H1 (cell line): Measurements from ENCODE around the gene MCOLN3. TPM values are rescaled to one million over a fixed set of nuclear protein-coding genes. Genes with fewer than 3 reads are reported as not detected.

Source experiments
- CTCF ChIA-PET: fragments of 300-600 bp; sonication (Branson Sonifier 250); formaldehyde crosslinking; loops from one replicate; lab custom pipeline; 2021; ENCODE audit not compliant: partially characterized antibody; lab: Charles Lee
- POLR2A ChIA-PET: fragments of 300-600 bp; sonication (Branson Sonifier 250); formaldehyde crosslinking; loops from one replicate; lab custom pipeline; 2021; ENCODE audit warnings: inconsistent platforms; ENCODE audit not compliant: partially characterized antibody; lab: Charles Lee
- DNase-seq, 2 experiments: peaks; one replicate each; pipeline versions ENCODE4 v3.0.0 to v3.0.0-alpha.2; 2010 to 2022; ENCODE audit warnings: low spot score in 2 of 2, low read depth in 1 of 2, mixed read lengths in 1 of 2
- FAIRE-seq: peaks from 2 replicates; lab custom pipeline; 2011; peaks lifted over from hg19 to GRCh38; lab: Jason Lieb, UNC
- H2AFZ ChIP-seq: 2 replicates; pipeline ENCODE4 v1.8.1; 2012; ENCODE audit warnings: low read length, inconsistent platforms
- H2AK5ac ChIP-seq: 2 replicates; pipeline ENCODE4 v1.6.1; 2013; ENCODE audit warnings: low read depth, low read length
- H2BK120ac ChIP-seq: replicated peaks from 2 replicates; pipeline ENCODE3; 2013; ENCODE audit warnings: low read depth, low read length, inconsistent platforms
- H2BK12ac ChIP-seq: 2 replicates; pipeline ENCODE4 v1.6.1; 2013; ENCODE audit warnings: low read depth, low read length
- H2BK15ac ChIP-seq: 2 replicates; pipeline ENCODE4 v1.6.1; 2013; ENCODE audit warnings: low read length
- H2BK20ac ChIP-seq: 2 replicates; pipeline ENCODE4 v1.6.1; 2013; ENCODE audit warnings: low read length
- H2BK5ac ChIP-seq: 2 replicates; pipeline ENCODE4 v1.6.1; 2013; ENCODE audit warnings: low read depth, low read length
- H3K14ac ChIP-seq: 2 replicates; pipeline ENCODE4 v1.6.1; 2013; ENCODE audit warnings: inconsistent platforms; ENCODE audit not compliant: insufficient read length
- H3K18ac ChIP-seq: 2 replicates; pipeline ENCODE4 v1.6.1; 2013; ENCODE audit warnings: low read length; ENCODE audit errors: extremely low read depth
- H3K23ac ChIP-seq: 2 replicates; pipeline ENCODE4 v1.6.1; 2013; ENCODE audit warnings: inconsistent platforms; ENCODE audit not compliant: insufficient read length
- H3K23me2 ChIP-seq: 2 replicates; pipeline ENCODE4 v1.6.1; 2013; ENCODE audit warnings: low read depth, low read length
- H3K27ac ChIP-seq: 2 replicates; pipeline ENCODE4 v1.6.1; 2011; ENCODE audit warnings: low read depth, low read length, inconsistent platforms
- H3K27me3 ChIP-seq, 4 experiments: replicated peaks in 1 of 4; 1 replicate in 1 of 4; 2 replicates in 3 of 4; pipeline versions ENCODE4 v1.6.1 to v1.8.1; 2011 to 2013; ENCODE audit warnings: low read length in 3 of 4, mild to moderate bottlenecking in 3 of 4, inconsistent platforms in 2 of 4, mixed read lengths in 2 of 4, moderate library complexity in 1 of 4; ENCODE audit not compliant: control insufficient read depth in 3 of 4, insufficient read depth in 3 of 4; ENCODE audit errors: extremely low read depth in 1 of 4
- H3K36me3 ChIP-seq, 4 experiments: 2 replicates each; pipeline versions ENCODE4 v1.6.1 to v1.8.1; 2011 to 2013; ENCODE audit warnings: mild to moderate bottlenecking in 4 of 4, low read length in 3 of 4, moderate library complexity in 2 of 4, control low read depth in 1 of 4, inconsistent platforms in 1 of 4; ENCODE audit not compliant: insufficient read depth in 4 of 4, control insufficient read depth in 2 of 4
- H3K4ac ChIP-seq: replicated peaks from 2 replicates; pipeline ENCODE3; 2013; ENCODE audit warnings: low read length, low read depth, mixed read lengths, inconsistent platforms; ENCODE audit not compliant: insufficient read length
- H3K4me1 ChIP-seq, 4 experiments: replicated peaks in 1 of 4; 1 replicate in 1 of 4; 2 replicates in 3 of 4; pipeline versions ENCODE4 v1.6.1 to v1.8.1; 2011 to 2013; ENCODE audit warnings: low read length in 3 of 4, inconsistent platforms in 2 of 4, mixed read lengths in 1 of 4; ENCODE audit not compliant: insufficient read depth in 4 of 4, control insufficient read depth in 3 of 4
- H3K4me2 ChIP-seq, 2 experiments: 2 replicates each; pipeline versions ENCODE4 v1.6.1 to v1.8.1; 2011 to 2013; ENCODE audit warnings: low read depth in 2 of 2, low read length in 2 of 2, control low read depth in 1 of 2, inconsistent platforms in 1 of 2, mild to moderate bottlenecking in 1 of 2; ENCODE audit not compliant: insufficient read depth in 1 of 2
- H3K4me3 ChIP-seq, 4 experiments: fragments of 200-600, 300-600 bp in 1 of 4; sonication (generic), shearing (Covaris generic), sonication (Bioruptor Twin) in 1 of 4; 2 replicates each; pipeline versions ENCODE4 v1.5.1 to v1.8.1; 2011 to 2016; ENCODE audit warnings: low read length in 4 of 4, low read depth in 3 of 4, control low read depth in 2 of 4, inconsistent platforms in 2 of 4, mild to moderate bottlenecking in 2 of 4, mixed read lengths in 1 of 4, moderate library complexity in 1 of 4; ENCODE audit not compliant: insufficient read depth in 2 of 4; ENCODE audit errors: extremely low read depth in 1 of 4
- H3K56ac ChIP-seq: replicated peaks from 2 replicates; pipeline ENCODE3; 2013; ENCODE audit warnings: low read depth, mild to moderate bottlenecking, mixed read lengths, low read length, inconsistent platforms; ENCODE audit not compliant: insufficient read length
- H3K79me1 ChIP-seq: 2 replicates; pipeline ENCODE4 v1.6.1; 2013; ENCODE audit warnings: low read depth, low read length, control low read depth
- H3K79me2 ChIP-seq, 2 experiments: 2 replicates each; pipeline versions ENCODE4 v1.6.1 to v1.8.1; 2012 to 2013; ENCODE audit warnings: low read length in 2 of 2, mild to moderate bottlenecking in 2 of 2, inconsistent platforms in 1 of 2; ENCODE audit not compliant: insufficient read depth in 2 of 2, control insufficient read depth in 1 of 2
- H3K9ac ChIP-seq, 4 experiments: replicated peaks in 1 of 4; 1 replicate in 1 of 4; 2 replicates in 3 of 4; pipeline versions ENCODE4 v1.6.1 to v1.8.1; 2011 to 2013; ENCODE audit warnings: low read depth in 3 of 4, low read length in 3 of 4, control low read depth in 2 of 4, mild to moderate bottlenecking in 2 of 4, moderate library complexity in 2 of 4, inconsistent platforms in 1 of 4; ENCODE audit errors: extremely low read depth in 1 of 4
- H3K9me3 ChIP-seq, 2 experiments: 2 replicates each; pipeline versions ENCODE4 v1.6.1 to v1.8.1; 2012 to 2013; ENCODE audit warnings: mild to moderate bottlenecking in 2 of 2, moderate library complexity in 2 of 2, control low read depth in 1 of 2, inconsistent platforms in 1 of 2, low read depth in 1 of 2, low read length in 1 of 2, mixed read lengths in 1 of 2; ENCODE audit not compliant: insufficient read depth in 2 of 2
- H4K20me1 ChIP-seq, 2 experiments: replicated peaks in 1 of 2; 2 replicates each; pipeline versions ENCODE3 to v1.8.1; 2011 to 2013; ENCODE audit warnings: inconsistent platforms in 2 of 2, low read length in 2 of 2, mild to moderate bottlenecking in 1 of 2; ENCODE audit not compliant: insufficient read depth in 2 of 2, control insufficient read depth in 1 of 2
- H4K5ac ChIP-seq: 2 replicates; pipeline ENCODE4 v1.6.1; 2013; ENCODE audit warnings: low read length, low read depth, mixed read lengths, inconsistent platforms; ENCODE audit not compliant: insufficient read length
- H4K8ac ChIP-seq: 2 replicates; pipeline ENCODE4 v1.8.0; 2013; ENCODE audit warnings: mild to moderate bottlenecking, moderate library complexity, low read length, inconsistent platforms; ENCODE audit not compliant: insufficient read depth; ENCODE audit errors: extremely low read depth
- H4K91ac ChIP-seq: replicated peaks from 2 replicates; pipeline ENCODE3; 2013; ENCODE audit warnings: low read length, mixed read lengths, inconsistent platforms; ENCODE audit not compliant: insufficient read length
- CBX5 ChIP-seq: fragments of 300-800, 300-1000 bp; sonication (generic); IDR thresholded peaks from 2 replicates; pipeline ENCODE4 v1.7.1; 2016; ENCODE audit warnings: antibody characterized with exemption, low read length, low read depth
- RXRA ChIP-seq: IDR thresholded peaks from 2 replicates; pipeline ENCODE4 v1.6.1; 2011; ENCODE audit warnings: low read depth, mild to moderate bottlenecking, low read length, moderate library complexity; ENCODE audit not compliant: insufficient read depth
- WGBS, 2 experiments: shearing (Covaris generic) in 1 of 2; methylation state at CpG; one replicate each; pipeline versions ENCODE4 v1.1.6 to v1.1.7; 2013 to 2015; ENCODE audit warnings: low lambda C conversion rate in 2 of 2, mixed read lengths in 2 of 2, inconsistent platforms in 1 of 2, low coverage in 1 of 2, missing lambda C conversion rate in 1 of 2; ENCODE audit not compliant: insufficient replicate concordance in 2 of 2, insufficient coverage in 1 of 2, insufficient read length in 1 of 2; ENCODE audit errors: extremely low coverage in 1 of 2, missing lambda C conversion rate in 1 of 2; 5-methylcytosine and 5-hydroxymethylcytosine counted together
- polyA plus RNA-seq, 7 experiments: library from polyadenylated mRNA; depleted of rRNA in 3 of 7; stranded (reverse) in 5 of 7; unstranded in 2 of 7; fragments of >200 nt in 5 of 7; fragments of 200-250 nt in 2 of 7; gene quantifications; 1 replicate in 5 of 7; 2 replicates in 1 of 7; 4 replicates in 1 of 7; pipeline versions ENCODE4 v1.2.1 to v1.2.3, GENCODE V29; 2011 to 2013; ENCODE audit warnings: missing spikeins in 2 of 7, mixed read lengths in 2 of 7
- total RNA-seq: library from RNA; stranded (reverse); fragmentation: NEBNext Ultra II Directional; extraction: Animal tissue kit (Norgen Biotek cat#: 25700); gene quantifications from 2 replicates; pipeline ENCODE4 v1.2.1, GENCODE V29; 2021

MCOLN3 gene
- total and polyA plus RNA-seq, 2 of the 8 experiments (the other 6 are each of a cell fraction or from before 2014, with no cell fraction given): 3.8 to 4.9 TPM

GRCh38 chr1:85074365-85074964, 26.2 kb upstream of the MCOLN3 start:
- Histone ChIP-seq H3K4me3 (no peak overlapping the region), H3K23ac (no peak overlapping the region), H3K4me2 (no peak overlapping the region), H2AFZ (no peak overlapping the region), H3K9ac (no peak overlapping the region), H3K27me3 (no peaks in the 10 kb centered on the region), H2AK5ac (no peak overlapping the region), H3K27ac (no peak overlapping the region), H2BK20ac (no peak overlapping the region), H3K36me3 (no peaks in the 10 kb centered on the region), H3K18ac (no peak overlapping the region), H2BK5ac (no peak overlapping the region), H4K8ac (no peak overlapping the region), H2BK120ac (no peak overlapping the region), H4K5ac (no peak overlapping the region), H4K20me1 (no peaks in the 10 kb centered on the region), H3K9me3 (no peaks in the 10 kb centered on the region), H3K56ac (no peak overlapping the region), H3K79me2 (no peaks in the 10 kb centered on the region), H2BK15ac (no peak overlapping the region), H3K14ac (no peak overlapping the region), H2BK12ac (no peak overlapping the region), H4K91ac (no peak overlapping the region), H3K79me1 (no peaks in the 10 kb centered on the region), H3K4ac (no peak overlapping the region), H3K23me2 (peaks cover 2% of the 10 kb centered on the region; the same call in 1 of the 2 replicates), H3K4me1 (no peaks in the 10 kb centered on the region)
- ChIA-PET CTCF (interaction anchor here (1.1 kb wide), 1 partner anchor 130 kb away, joined by 3 read pairs; no protein-coding TSS in a partner anchor), POLR2A (no interaction called here)
- DNase-seq (no peak), FAIRE-seq (no peak)
- WGBS, 2 experiments: 87% methylated on average over 3 of the region's 3 CpGs; no CpG with 5 or more reads in 1 of the 2 experiments
- TF ChIP-seq CBX5 (no peak), RXRA (no peak)
